ENCODE results near the gene C1orf159. TPM values are rescaled to one million over a fixed set of nuclear protein-coding genes. Genes with fewer than 3 reads are reported as not detected.
A peak's percentile ranks its signal among the peaks of the same experiment; 100 is the strongest.

C1orf159 gene
- total and polyA plus RNA-seq, 4 donors: 9.5 to 19.2 (median 13.3) TPM

DNA sequence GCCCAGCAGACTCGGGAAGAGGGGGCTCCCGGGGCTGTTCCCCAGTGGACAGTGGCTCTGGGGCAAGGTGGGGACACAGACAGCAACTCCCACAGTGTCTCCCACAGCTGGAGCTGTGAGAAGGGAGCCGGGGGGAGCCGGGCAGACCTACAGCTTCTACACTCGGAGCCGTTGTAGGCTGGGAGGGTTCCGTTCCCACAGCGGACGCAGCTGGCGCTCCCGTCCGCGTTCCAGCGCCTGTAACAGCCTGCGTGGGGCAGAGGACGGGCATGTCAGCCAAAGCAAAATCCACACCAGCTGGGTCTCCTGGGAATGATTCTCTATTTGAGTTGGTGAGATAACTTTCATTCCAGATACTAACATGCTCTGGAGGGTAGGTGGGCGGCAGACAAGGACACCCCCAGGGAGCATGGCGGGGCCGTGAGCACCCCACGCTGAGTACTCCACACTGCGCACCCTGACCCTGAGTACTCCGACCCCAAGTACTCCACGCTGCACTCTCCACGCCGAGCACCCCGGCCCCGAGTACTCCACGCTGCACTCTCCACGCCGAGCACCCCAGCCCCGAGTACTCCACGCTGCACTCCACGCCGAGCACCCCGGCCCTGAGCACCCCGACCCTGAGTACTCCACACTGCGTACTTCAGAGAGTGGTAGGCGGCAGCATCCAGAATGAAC lies 28.4 kb downstream of the C1orf159 start:
- no peak overlapping the region for H3K27ac ChIP-seq (ENCODE audit: low read depth in 1 of 2, low read length in 1 of 2)
- no peak for TF ChIP-seq CTCF (IDR thresholded peaks at IDR 0.05; ENCODE audit: control extremely low read depth, extremely low read depth)
- H3K4me3 ChIP-seq: no peak overlapping the region
- 96% methylated on average over 38 of the region's 38 CpGs for WGBS, 2 donors
- no peaks in the 10 kb centered on the region for H3K27me3 ChIP-seq (ENCODE audit: control insufficient read depth in 3 of 3, insufficient read depth in 3 of 3, low read length in 2 of 3)
- no peaks in the 10 kb centered on the region for H3K4me1 ChIP-seq (ENCODE audit: control insufficient read depth in 5 of 5, insufficient read depth in 5 of 5, low read length in 5 of 5)
- DNase-seq (no peak), ATAC-seq (ENCODE audit: insufficient read depth, low FRiP score) (no peak)
- H3K9me3 ChIP-seq (ENCODE audit: control insufficient read depth in 4 of 4, insufficient read depth in 3 of 4, low read length in 3 of 4): no peaks in the 10 kb centered on the region
- peaks cover 0 to 13% (median 2%) of the 10 kb centered on the region in 4 donors for H3K36me3 ChIP-seq (ENCODE audit: control insufficient read depth in 4 of 4, insufficient read depth in 4 of 4, low read length in 4 of 4)
- H3K9ac ChIP-seq (ENCODE audit: insufficient read depth in 1 of 2, low read length in 2 of 2): no peak overlapping the region

GRCh38 chr1:1086911-1087341 lies 29.0 kb downstream of the C1orf159 start:
- peak in 1 of 3 donors; percentile 10 for DNase-seq
- no peak for TF ChIP-seq CTCF (IDR thresholded peaks at IDR 0.05; ENCODE audit: control extremely low read depth, extremely low read depth)
- no peak for ATAC-seq (ENCODE audit: insufficient read depth, low FRiP score)
- no peaks in the 10 kb centered on the region for H3K27me3 ChIP-seq (ENCODE audit: control insufficient read depth in 3 of 3, insufficient read depth in 3 of 3, low read length in 2 of 3)
- H3K36me3 ChIP-seq (ENCODE audit: control insufficient read depth in 4 of 4, insufficient read depth in 4 of 4, low read length in 4 of 4): peaks cover 0 to 17% (median 2%) of the 10 kb centered on the region in 4 donors
- no peak overlapping the region for H3K4me3 ChIP-seq
- H3K4me1 ChIP-seq (ENCODE audit: control insufficient read depth in 5 of 5, insufficient read depth in 5 of 5, low read length in 5 of 5): no peaks in the 10 kb centered on the region
- H3K27ac ChIP-seq (ENCODE audit: low read depth in 1 of 2, low read length in 1 of 2): no peak overlapping the region
- 94 to 97% methylated on average over 17 of the region's 17 CpGs for WGBS, 2 donors
- H3K9me3 ChIP-seq (ENCODE audit: control insufficient read depth in 4 of 4, insufficient read depth in 3 of 4, low read length in 3 of 4): no peaks in the 10 kb centered on the region
- H3K9ac ChIP-seq (ENCODE audit: insufficient read depth in 1 of 2, low read length in 2 of 2): no peak overlapping the region

DNA sequence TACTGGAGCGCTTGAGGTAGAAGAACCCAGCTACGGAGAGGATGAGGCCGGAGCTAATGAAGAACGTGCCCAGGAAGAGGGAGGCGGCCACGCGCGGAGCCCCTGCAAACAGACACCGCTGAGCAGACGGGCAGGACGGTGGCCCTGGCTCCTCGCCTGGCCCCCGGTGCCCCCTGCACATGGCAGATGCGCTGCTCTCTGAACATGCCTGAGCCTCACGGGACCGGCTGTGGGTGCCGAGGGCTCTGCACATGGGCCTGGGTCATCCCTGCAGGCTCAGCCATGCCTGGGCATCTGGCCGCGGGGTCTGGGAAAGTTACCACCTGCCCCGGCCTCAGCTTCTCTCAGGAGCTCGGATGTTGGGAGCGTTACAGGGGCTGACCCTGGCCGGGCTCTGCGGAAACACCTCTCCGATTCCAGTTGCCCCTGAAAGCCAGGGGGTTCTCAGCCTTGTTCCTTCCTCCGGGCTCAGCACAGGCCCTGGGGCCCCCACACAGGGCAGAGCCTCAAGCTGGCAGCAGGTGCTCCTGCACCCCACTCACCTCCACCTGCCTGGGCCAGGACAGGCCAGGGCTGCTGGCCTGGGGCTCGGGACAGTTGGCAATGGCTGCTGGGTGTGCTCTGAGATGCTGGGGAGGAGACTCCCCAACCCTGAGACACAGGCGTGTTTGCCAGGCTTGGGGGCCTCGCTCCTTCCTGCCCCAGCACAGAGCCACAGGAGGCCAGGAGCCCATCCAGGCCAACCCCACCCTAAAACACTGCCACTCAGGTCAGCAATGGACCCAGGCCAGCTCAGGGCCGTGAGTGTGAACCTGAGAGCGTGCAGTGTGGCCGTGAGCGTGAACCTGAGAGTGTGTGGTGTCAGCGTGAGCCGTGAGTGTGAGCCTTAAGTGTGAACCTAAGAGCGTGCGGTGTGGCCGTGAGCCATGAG lies 29.7 kb downstream of the C1orf159 start:
- Histone ChIP-seq H3K9ac (ENCODE audit: insufficient read depth in 1 of 2, low read length in 2 of 2) (no peak overlapping the region), H3K4me3 (no peak overlapping the region), H3K4me1 (ENCODE audit: control insufficient read depth in 5 of 5, insufficient read depth in 5 of 5, low read length in 5 of 5) (no peaks in the 10 kb centered on the region), H3K27me3 (ENCODE audit: control insufficient read depth in 3 of 3, insufficient read depth in 3 of 3, low read length in 2 of 3) (no peaks in the 10 kb centered on the region), H3K9me3 (ENCODE audit: control insufficient read depth in 4 of 4, insufficient read depth in 3 of 4, low read length in 3 of 4) (no peaks in the 10 kb centered on the region), H3K36me3 (ENCODE audit: control insufficient read depth in 4 of 4, insufficient read depth in 4 of 4, low read length in 4 of 4) (peaks cover 0 to 17% (median 2%) of the 10 kb centered on the region in 4 donors), H3K27ac (ENCODE audit: low read depth in 1 of 2, low read length in 1 of 2) (no peak overlapping the region)
- ATAC-seq (ENCODE audit: insufficient read depth, low FRiP score): no peak
- no peak for TF ChIP-seq CTCF (IDR thresholded peaks at IDR 0.05; ENCODE audit: control extremely low read depth, extremely low read depth)
- DNase-seq: no peak
- WGBS, 2 donors: 94 to 95% methylated on average over 34 to 38 of the region's 38 CpGs
